CD4-positive, alpha-beta T cell (primary cell): ENCODE measurements around the gene PLXNB1. TPM values are rescaled to one million over a fixed set of nuclear protein-coding genes. Genes with fewer than 3 reads are reported as not detected.

ENCODE experiments used
- ATAC-seq: fragments of 200-7000 bp; cut with Tn5 transposase; one replicate; pipeline ENCODE4 v1.10.0; 2022; ENCODE audit warnings: mild to moderate bottlenecking; ENCODE audit not compliant: poor library complexity
- CTCF ChIA-PET: fragments of 350-600 bp; sonication (Branson Sonifier 250); formaldehyde crosslinking; loops from one replicate; lab custom pipeline; 2021; ENCODE audit warnings: antibody characterized with exemption, inconsistent platforms; lab: Charles Lee
- POLR2A ChIA-PET: fragments of 350-600 bp; sonication (Branson Sonifier 250); formaldehyde crosslinking; loops from one replicate; lab custom pipeline; 2021; ENCODE audit warnings: antibody characterized with exemption, inconsistent platforms; lab: Charles Lee
- DNase-seq, 14 experiments: peaks; one replicate each; pipeline ENCODE4 v3.0.0-alpha.2; 2013 to 2020; ENCODE audit warnings: mixed read lengths in 2 of 14
- H3K27ac ChIP-seq, 2 donors: one replicate each; pipeline versions ENCODE4 v1.5.1 to v1.7.0; 2013; ENCODE audit warnings: low read length in 2 of 2, low read depth in 1 of 2, mild to moderate bottlenecking in 1 of 2
- H3K27me3 ChIP-seq, 2 experiments: 1 replicate in 1 of 2; 2 replicates in 1 of 2; pipeline versions ENCODE4 v1.6.1 to v1.7.0; 2013; ENCODE audit warnings: low read length in 2 of 2, control low read depth in 1 of 2, mild to moderate bottlenecking in 1 of 2, moderate library complexity in 1 of 2; ENCODE audit not compliant: insufficient read depth in 2 of 2, control insufficient read depth in 1 of 2
- H3K36me3 ChIP-seq: one replicate; pipeline ENCODE4 v1.6.1; 2013; ENCODE audit warnings: low read length, control low read depth; ENCODE audit not compliant: insufficient read depth
- H3K4me1 ChIP-seq: one replicate; pipeline ENCODE4 v1.6.1; 2013; ENCODE audit warnings: low read length, control low read depth; ENCODE audit not compliant: insufficient read depth
- H3K4me3 ChIP-seq: one replicate; pipeline ENCODE4 v1.5.1; 2013; ENCODE audit warnings: mild to moderate bottlenecking, low read length, moderate library complexity
- H3K9me3 ChIP-seq, 2 experiments: 1 replicate in 1 of 2; 2 replicates in 1 of 2; pipeline versions ENCODE4 v1.6.1 to v1.7.0; 2013; ENCODE audit warnings: low read length in 2 of 2, mild to moderate bottlenecking in 2 of 2, control low read depth in 1 of 2, moderate library complexity in 1 of 2; ENCODE audit not compliant: control insufficient read depth in 1 of 2, insufficient read depth in 1 of 2
- H3K27ac Mint-ChIP-seq: one replicate; pipeline ENCODE4 v1.8.0; 2020; ENCODE audit warnings: mixed read lengths
- H3K27me3 Mint-ChIP-seq: one replicate; pipeline ENCODE4 v1.8.0; 2021; ENCODE audit warnings: mixed read lengths
- H3K36me3 Mint-ChIP-seq: one replicate; pipeline ENCODE4 v1.8.0; 2021; ENCODE audit warnings: low read depth, mixed read lengths
- H3K4me1 Mint-ChIP-seq: one replicate; pipeline ENCODE4 v1.8.0; 2021; ENCODE audit warnings: low read depth, mixed read lengths
- H3K4me3 Mint-ChIP-seq: one replicate; pipeline ENCODE4 v1.8.0; 2020; ENCODE audit warnings: mild to moderate bottlenecking, mixed read lengths
- H3K9me3 Mint-ChIP-seq: one replicate; pipeline ENCODE4 v1.8.0; 2020; ENCODE audit warnings: mixed read lengths
- intact Hi-C, 2 experiments: fragments of 100-400 bp; cut with DNase I in 1 of 2; cut with micrococcal nuclease in 1 of 2; formaldehyde crosslinking; loops; one replicate each; pipeline versions ENCODE4 v1.15.1 to v1.9.0; 2023 to 2025; cut with DNase I, micrococcal nuclease
- total RNA-seq, 174 experiments: library from RNA in 2 of 174; stranded (reverse) in 2 of 174; gene quantifications; one replicate each; pipeline ENCODE4 v1.2.3 and lab custom pipeline; 2021 to 2026
- TF ChIP-seq, protein P1 (sequence below): fragments of 200-600 bp; IDR thresholded peaks from one replicate; pipeline ENCODE4 v1.8.0; 2022; ENCODE audit warnings: antibody characterized with exemption, mild to moderate bottlenecking

The PLXNB1 gene
- total RNA-seq, 2 experiments from 2014 or later, result 1.1 to 2.0 TPM

GRCh38 chr3:48371651-48372376, 58.1 kb downstream of the PLXNB1 start, which contains the start of gene FBXW12:
TSS of gene FBXW12 (plus strand) at chr3:48372219. CDS start at chr3:48372768, 549 bp downstream.
- Mint-ChIP-seq H3K4me3 (no peak within 1 kb of the TSS), H3K27me3 (no peaks in the 10 kb centered on the region), H3K4me1 (no peaks in the 10 kb centered on the region), H3K27ac (no peak within 1 kb of the TSS), H3K36me3 (no peaks in the 10 kb centered on the region), H3K9me3 (no peaks in the 10 kb centered on the region)
- intact Hi-C loops, result no loop called here
- Histone ChIP-seq H3K9me3 (no peaks in the 10 kb centered on the region), H3K4me1 (no peaks in the 10 kb centered on the region), H3K27me3 (no peaks in the 10 kb centered on the region), H3K36me3 (no peaks in the 10 kb centered on the region), H3K27ac (no peak within 1 kb of the TSS), H3K4me3 (no peak within 1 kb of the TSS)
- no peak for ATAC-seq
- TF ChIP-seq, protein P1, sequence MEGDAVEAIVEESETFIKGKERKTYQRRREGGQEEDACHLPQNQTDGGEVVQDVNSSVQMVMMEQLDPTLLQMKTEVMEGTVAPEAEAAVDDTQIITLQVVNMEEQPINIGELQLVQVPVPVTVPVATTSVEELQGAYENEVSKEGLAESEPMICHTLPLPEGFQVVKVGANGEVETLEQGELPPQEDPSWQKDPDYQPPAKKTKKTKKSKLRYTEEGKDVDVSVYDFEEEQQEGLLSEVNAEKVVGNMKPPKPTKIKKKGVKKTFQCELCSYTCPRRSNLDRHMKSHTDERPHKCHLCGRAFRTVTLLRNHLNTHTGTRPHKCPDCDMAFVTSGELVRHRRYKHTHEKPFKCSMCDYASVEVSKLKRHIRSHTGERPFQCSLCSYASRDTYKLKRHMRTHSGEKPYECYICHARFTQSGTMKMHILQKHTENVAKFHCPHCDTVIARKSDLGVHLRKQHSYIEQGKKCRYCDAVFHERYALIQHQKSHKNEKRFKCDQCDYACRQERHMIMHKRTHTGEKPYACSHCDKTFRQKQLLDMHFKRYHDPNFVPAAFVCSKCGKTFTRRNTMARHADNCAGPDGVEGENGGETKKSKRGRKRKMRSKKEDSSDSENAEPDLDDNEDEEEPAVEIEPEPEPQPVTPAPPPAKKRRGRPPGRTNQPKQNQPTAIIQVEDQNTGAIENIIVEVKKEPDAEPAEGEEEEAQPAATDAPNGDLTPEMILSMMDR, result no peak
- POLR2A ChIA-PET, result no interaction called here
- CTCF ChIA-PET, result no interaction called here
- DNase-seq, result no peak

DNA sequence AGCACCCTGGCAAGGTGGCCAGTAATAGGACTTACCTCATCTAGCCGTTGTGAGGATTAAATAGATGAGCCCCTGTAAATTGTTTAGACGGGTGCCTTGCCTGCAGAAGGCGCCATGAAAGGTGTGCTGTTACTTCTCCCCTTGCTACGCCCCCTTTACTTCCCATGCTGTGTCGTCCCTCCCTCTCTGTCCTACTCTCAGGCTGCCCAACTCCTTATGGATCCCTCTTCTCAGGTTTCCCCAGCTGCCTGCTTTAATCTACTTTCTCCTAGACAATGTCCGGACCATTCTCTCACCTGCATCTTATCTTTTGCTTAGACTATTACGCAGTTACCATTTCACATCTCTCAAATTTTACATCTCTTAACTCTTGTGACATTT, 59.6 kb downstream of the PLXNB1 start:
- Histone ChIP-seq H3K4me1 (no peaks in the 10 kb centered on the region), H3K36me3 (no peaks in the 10 kb centered on the region), H3K4me3 (no peak overlapping the region), H3K27me3 (no peaks in the 10 kb centered on the region), H3K27ac (no peak overlapping the region), H3K9me3 (no peaks in the 10 kb centered on the region)
- H3K4me1 Mint-ChIP-seq, result no peaks in the 10 kb centered on the region
- H3K9me3 Mint-ChIP-seq, result no peaks in the 10 kb centered on the region
- ChIA-PET CTCF (no interaction called here), POLR2A (no interaction called here)
- H3K4me3 Mint-ChIP-seq, result no peak overlapping the region
- H3K27me3 Mint-ChIP-seq, result no peaks in the 10 kb centered on the region
- TF ChIP-seq, protein P1, result no peak
- DNase-seq (no peak), ATAC-seq (no peak)
- no peaks in the 10 kb centered on the region for H3K36me3 Mint-ChIP-seq
- intact Hi-C loops, result no loop called here
- H3K27ac Mint-ChIP-seq, result no peak overlapping the region

- Histone ChIP-seq H3K27me3 (no peaks in the 10 kb centered on the region), H3K27ac (no peak overlapping the region), H3K4me3 (no peak overlapping the region), H3K9me3 (no peaks in the 10 kb centered on the region), H3K4me1 (no peaks in the 10 kb centered on the region), H3K36me3 (no peaks in the 10 kb centered on the region)
- no peaks in the 10 kb centered on the region for H3K36me3 Mint-ChIP-seq
- ATAC-seq (no peak), DNase-seq (no peak)
- intact Hi-C loops, result no loop called here
- TF ChIP-seq, protein P1, result no peak
- no peak overlapping the region for H3K27ac Mint-ChIP-seq
- CTCF ChIA-PET, result no interaction called here
- POLR2A ChIA-PET, result no interaction called here
- H3K4me3 Mint-ChIP-seq, result no peak overlapping the region
- H3K27me3 Mint-ChIP-seq, result no peaks in the 10 kb centered on the region
- H3K4me1 Mint-ChIP-seq, result no peaks in the 10 kb centered on the region
- H3K9me3 Mint-ChIP-seq, result no peaks in the 10 kb centered on the region
These were observed 60.1 kb downstream of the PLXNB1 start for GRCh38 chr3:48369693-48370332.
